Naive thymus-derived CD4-positive, alpha-beta T cell (primary cell): ENCODE results near the gene ETDC. TPM values are rescaled to one million over a fixed set of nuclear protein-coding genes. Genes with fewer than 3 reads are reported as not detected.
"Not testable (repeated sequence)": the region's sequence is repeated elsewhere in the genome, so short reads cannot be mapped to it uniquely, and the experiment has no call there.

Experiments
- ATAC-seq: fragments of 150-1000 bp; cut with Tn5 transposase; 2 replicates; pipeline ENCODE4 v1.10.0; 2021; ENCODE audit warnings: mild to moderate bottlenecking, moderate library complexity
- CTCF ChIA-PET: fragments of 350-600 bp; sonication (Branson Sonifier 250); formaldehyde crosslinking; loops from one replicate; lab custom pipeline; 2021; ENCODE audit warnings: antibody characterized with exemption; lab: Charles Lee
- POLR2A ChIA-PET: fragments of 350-600 bp; sonication (Branson Sonifier 250); formaldehyde crosslinking; loops from one replicate; lab custom pipeline; 2021; ENCODE audit warnings: antibody characterized with exemption, inconsistent platforms; lab: Charles Lee
- DNase-seq, 9 donors: peaks; one replicate each; pipeline versions ENCODE4 v3.0.0 to v3.0.0-alpha.2; 2020 to 2022; ENCODE audit warnings: mixed read lengths in 1 of 9
- H3K27ac ChIP-seq: one replicate; pipeline ENCODE4 v1.7.0; 2013; ENCODE audit warnings: mild to moderate bottlenecking, low read depth, low read length, moderate library complexity
- H3K27me3 ChIP-seq, 2 donors: one replicate each; pipeline ENCODE4 v1.7.0; 2013; ENCODE audit warnings: low read length in 2 of 2, mild to moderate bottlenecking in 2 of 2, moderate library complexity in 2 of 2; ENCODE audit not compliant: control insufficient read depth in 2 of 2, insufficient read depth in 2 of 2
- H3K36me3 ChIP-seq, 3 experiments: 1 replicate in 2 of 3; 2 replicates in 1 of 3; pipeline ENCODE4 v1.7.0; 2013; ENCODE audit warnings: low read length in 3 of 3, mild to moderate bottlenecking in 3 of 3, moderate library complexity in 1 of 3; ENCODE audit not compliant: insufficient read depth in 3 of 3, control insufficient read depth in 2 of 3
- H3K4me1 ChIP-seq, 2 donors: one replicate each; pipeline ENCODE4 v1.7.0; 2013; ENCODE audit warnings: low read length in 2 of 2, mild to moderate bottlenecking in 2 of 2, moderate library complexity in 1 of 2; ENCODE audit not compliant: control insufficient read depth in 2 of 2, insufficient read depth in 2 of 2
- H3K4me3 ChIP-seq: 2 replicates; pipeline ENCODE4 v1.7.0; 2013; ENCODE audit warnings: mild to moderate bottlenecking, low read length
- H3K9me3 ChIP-seq, 3 experiments: 1 replicate in 2 of 3; 2 replicates in 1 of 3; pipeline ENCODE4 v1.7.0; 2013; ENCODE audit warnings: low read length in 3 of 3; ENCODE audit not compliant: control insufficient read depth in 2 of 3
- H3K27ac Mint-ChIP-seq, 9 donors: one replicate each; pipeline ENCODE4 v1.8.0; 2020 to 2022; ENCODE audit warnings: mixed read lengths in 9 of 9, mild to moderate bottlenecking in 8 of 9, moderate library complexity in 5 of 9, inconsistent platforms in 2 of 9
- H3K27me3 Mint-ChIP-seq, 5 donors: one replicate each; pipeline ENCODE4 v1.8.0; 2021 to 2022; ENCODE audit warnings: mixed read lengths in 5 of 5, mild to moderate bottlenecking in 1 of 5
- H3K36me3 Mint-ChIP-seq, 5 donors: one replicate each; pipeline ENCODE4 v1.8.0; 2020 to 2022; ENCODE audit warnings: mixed read lengths in 5 of 5, mild to moderate bottlenecking in 3 of 5, inconsistent platforms in 1 of 5
- H3K4me1 Mint-ChIP-seq, 7 donors: one replicate each; pipeline ENCODE4 v1.8.0; 2020 to 2022; ENCODE audit warnings: mixed read lengths in 7 of 7, mild to moderate bottlenecking in 3 of 7, inconsistent platforms in 1 of 7
- H3K4me3 Mint-ChIP-seq, 10 donors: one replicate each; pipeline ENCODE4 v1.8.0; 2020 to 2022; ENCODE audit warnings: mild to moderate bottlenecking in 10 of 10, mixed read lengths in 10 of 10, moderate library complexity in 6 of 10, inconsistent platforms in 2 of 10
- H3K9me3 Mint-ChIP-seq, 11 donors: one replicate each; pipeline ENCODE4 v1.8.0; 2020 to 2022; ENCODE audit warnings: mixed read lengths in 11 of 11, mild to moderate bottlenecking in 4 of 11, inconsistent platforms in 1 of 11, moderate library complexity in 1 of 11
- intact Hi-C, 2 donors: fragments of 100-400 bp; cut with micrococcal nuclease; formaldehyde crosslinking; loops; one replicate each; pipeline ENCODE4 v1.15.1; 2023
- polyA plus RNA-seq, 2 donors: library from polyadenylated mRNA; unstranded; fragments of 300-500 nt; fragmentation: Illumina TruSeq; gene quantifications; one replicate each; pipeline ENCODE4 v1.2.3, GENCODE V29; 2021
- total RNA-seq, 6 experiments: library from RNA in 5 of 6; stranded (reverse) in 5 of 6; gene quantifications; 1 replicate in 5 of 6; 2 replicates in 1 of 6; pipeline ENCODE4 v1.2.3 and lab custom pipeline; 2021 to 2026

Gene ETDC
- total and polyA plus RNA-seq, 7 experiments from 2014 or later, result not detected

- Histone ChIP-seq H3K4me1 (no peaks in the 10 kb centered on the region), H3K36me3 (no peaks in the 10 kb centered on the region), H3K27me3 (no peaks in the 10 kb centered on the region), H3K9me3 (peaks cover 0 to 5% (median 0%) of the 10 kb centered on the region in 3 experiments), H3K4me3 (no peak overlapping the region), H3K27ac (no peak overlapping the region)
- Mint-ChIP-seq H3K27me3 (no peaks in the 10 kb centered on the region), H3K4me1 (peaks cover 0 to 4% (median 0%) of the 10 kb centered on the region in 7 donors), H3K9me3 (peaks cover 2 to 66% (median 14%) of the 10 kb centered on the region in 11 donors), H3K36me3 (peaks cover 4 to 36% (median 21%) of the 10 kb centered on the region in 5 donors), H3K27ac (no peak overlapping the region), H3K4me3 (no peak overlapping the region)
- DNase-seq, result no peak
- CTCF ChIA-PET, result no interaction called here
- intact Hi-C loops, result no loop called here
- ATAC-seq, result no peak
- POLR2A ChIA-PET, result no interaction called here
Measured at GRCh38 chrX:135315864-135316263, 6.6 kb downstream of the ETDC start.

- ATAC-seq, result no peak
- Mint-ChIP-seq H3K27ac (no peak overlapping the region), H3K36me3 (peaks cover 4 to 70% (median 51%) of the 10 kb centered on the region in 5 donors), H3K4me1 (peaks cover 0 to 6% (median 0%) of the 10 kb centered on the region in 7 donors), H3K27me3 (no peaks in the 10 kb centered on the region), H3K9me3 (peaks cover 0 to 53% (median 19%) of the 10 kb centered on the region in 11 donors), H3K4me3 (no peak overlapping the region)
- Histone ChIP-seq H3K4me3 (no peak overlapping the region), H3K9me3 (peaks cover 0 to 5% (median 0%) of the 10 kb centered on the region in 3 experiments), H3K4me1 (no peaks in the 10 kb centered on the region), H3K27ac (no peak overlapping the region), H3K27me3 (no peaks in the 10 kb centered on the region), H3K36me3 (peaks cover 0 to 3% (median 0%) of the 10 kb centered on the region in 3 experiments)
- intact Hi-C loops, result no loop called here
- CTCF ChIA-PET, result no interaction called here
- DNase-seq, result no peak
- POLR2A ChIA-PET, result no interaction called here
Measured at GRCh38 chrX:135324463-135324862, 15.2 kb downstream of the ETDC start.

- H3K9me3 Mint-ChIP-seq, result peaks cover 0 to 51% (median 19%) of the 10 kb centered on the region in 11 donors
- POLR2A ChIA-PET, DNase-seq, CTCF ChIA-PET, H3K36me3 ChIP-seq, H3K27me3 ChIP-seq, H3K4me1 ChIP-seq, intact Hi-C loops, H3K9me3 ChIP-seq, H3K27ac ChIP-seq, H3K27ac Mint-ChIP-seq, H3K27me3 Mint-ChIP-seq, H3K4me3 ChIP-seq, ATAC-seq, H3K4me3 Mint-ChIP-seq: not testable (repeated sequence)
- peaks cover 0 to 12% (median 0%) of the 10 kb centered on the region in 7 donors for H3K4me1 Mint-ChIP-seq
- H3K36me3 Mint-ChIP-seq, result peaks cover 4 to 73% (median 56%) of the 10 kb centered on the region in 5 donors
Measured at GRCh38 chrX:135325036-135325818, 15.9 kb downstream of the ETDC start.

DNA sequence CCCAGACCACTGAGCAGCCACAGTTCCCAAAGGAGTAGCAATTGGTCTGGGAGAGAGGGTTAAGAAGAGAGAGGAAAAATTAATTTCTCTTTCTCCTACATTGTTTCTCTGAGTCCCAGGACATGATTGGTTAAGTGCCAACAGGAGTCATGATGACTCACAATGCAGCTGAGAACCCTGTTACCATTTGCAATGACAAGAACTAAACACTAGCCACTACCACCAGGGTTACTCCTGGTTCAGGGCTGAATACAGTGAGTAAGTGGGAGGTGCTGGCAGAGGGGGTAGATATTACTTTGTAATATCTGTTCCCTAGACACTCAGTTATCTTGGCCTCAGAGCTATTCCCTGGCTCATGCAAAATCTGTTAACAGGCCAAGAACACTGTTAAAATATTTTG lies 18.0 kb downstream of the ETDC start:
- Histone ChIP-seq H3K27me3 (no peaks in the 10 kb centered on the region), H3K4me1 (no peaks in the 10 kb centered on the region), H3K9me3 (no peaks in the 10 kb centered on the region), H3K36me3 (peaks cover 0 to 4% (median 0%) of the 10 kb centered on the region in 3 experiments), H3K4me3 (no peak overlapping the region), H3K27ac (no peak overlapping the region)
- H3K4me1 Mint-ChIP-seq, result peaks cover 0 to 24% (median 10%) of the 10 kb centered on the region in 7 donors
- POLR2A ChIA-PET, result no interaction called here
- H3K27me3 Mint-ChIP-seq, result no peaks in the 10 kb centered on the region
- H3K36me3 Mint-ChIP-seq, result peaks cover 4 to 67% (median 51%) of the 10 kb centered on the region in 5 donors
- intact Hi-C loops, result no loop called here
- DNase-seq, result no peak
- H3K27ac Mint-ChIP-seq, result no peak overlapping the region
- no peak overlapping the region for H3K4me3 Mint-ChIP-seq
- no peak for ATAC-seq
- peaks cover 0 to 31% (median 7%) of the 10 kb centered on the region in 11 donors for H3K9me3 Mint-ChIP-seq
- CTCF ChIA-PET, result no interaction called here

DNA sequence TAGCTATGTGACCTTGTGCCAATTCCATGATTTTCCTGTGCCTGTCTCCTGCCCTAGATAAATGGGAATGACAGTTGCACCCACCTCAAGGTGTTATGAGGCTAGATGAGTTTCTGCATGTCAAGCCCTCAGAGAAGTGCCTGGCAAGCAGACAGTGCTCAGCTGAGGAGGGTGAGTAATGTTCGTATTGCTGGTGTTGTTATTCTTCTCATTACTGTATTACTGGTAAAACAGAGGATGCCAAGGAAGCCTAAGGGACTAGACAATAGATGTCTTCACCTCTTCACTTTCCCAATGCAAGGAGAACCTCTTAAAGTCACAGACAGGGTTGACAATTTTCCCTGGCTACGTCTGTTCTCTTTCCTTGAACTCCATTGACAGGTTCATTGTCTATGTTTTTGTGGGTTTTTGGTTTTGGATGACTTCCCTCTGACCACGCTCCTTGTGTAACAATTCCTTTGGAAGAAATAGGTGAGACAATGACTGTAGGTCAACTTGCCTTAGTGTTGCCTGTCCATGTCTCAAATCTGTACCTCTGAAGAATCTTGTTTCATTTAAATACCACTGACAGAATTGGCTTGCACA lies 19.2 kb downstream of the ETDC start:
- H3K9me3 Mint-ChIP-seq, result peaks cover 0 to 19% (median 4%) of the 10 kb centered on the region in 11 donors
- Histone ChIP-seq H3K36me3 (peaks cover 0 to 4% (median 0%) of the 10 kb centered on the region in 3 experiments), H3K9me3 (no peaks in the 10 kb centered on the region), H3K4me3 (no peak overlapping the region), H3K27me3 (no peaks in the 10 kb centered on the region), H3K4me1 (no peaks in the 10 kb centered on the region), H3K27ac (no peak overlapping the region)
- no peaks in the 10 kb centered on the region for H3K27me3 Mint-ChIP-seq
- CTCF ChIA-PET, result no interaction called here
- DNase-seq, result no peak
- peaks cover 0 to 37% (median 22%) of the 10 kb centered on the region in 7 donors for H3K4me1 Mint-ChIP-seq
- no peak overlapping the region for H3K4me3 Mint-ChIP-seq
- POLR2A ChIA-PET, result no interaction called here
- no peak for ATAC-seq
- peaks cover 4 to 67% (median 56%) of the 10 kb centered on the region in 5 donors for H3K36me3 Mint-ChIP-seq
- intact Hi-C loops, result no loop called here
- no peak overlapping the region for H3K27ac Mint-ChIP-seq

DNA sequence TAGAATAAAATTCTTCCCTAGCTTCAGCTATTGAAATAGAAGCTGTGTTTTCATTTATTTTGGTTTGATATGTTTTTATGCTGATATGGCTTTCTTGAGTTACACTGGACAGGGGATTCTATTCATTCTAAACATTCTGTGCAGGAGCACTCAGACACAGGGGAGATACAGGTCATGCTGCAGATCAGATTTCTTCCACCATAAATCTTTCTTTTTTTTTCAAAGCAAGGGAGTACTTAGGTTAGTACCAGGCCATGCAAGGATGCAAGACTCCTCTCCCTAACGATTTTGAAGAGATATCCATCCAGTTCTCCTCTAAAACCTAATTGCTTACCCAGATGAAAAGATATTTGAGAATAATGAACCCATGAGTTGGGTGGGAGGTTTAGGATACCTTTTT lies 21.4 kb downstream of the ETDC start:
- no peak overlapping the region for H3K4me3 Mint-ChIP-seq
- H3K4me3 ChIP-seq, result no peak overlapping the region
- H3K9me3 ChIP-seq, result no peaks in the 10 kb centered on the region
- intact Hi-C loops, result no loop called here
- CTCF ChIA-PET, result no interaction called here
- H3K9me3 Mint-ChIP-seq, result peaks cover 0 to 6% (median 0%) of the 10 kb centered on the region in 11 donors
- POLR2A ChIA-PET, result no interaction called here
- no peak for DNase-seq
- H3K27me3 Mint-ChIP-seq, result no peaks in the 10 kb centered on the region
- no peaks in the 10 kb centered on the region for H3K4me1 ChIP-seq
- H3K4me1 Mint-ChIP-seq, result peaks cover 7 to 54% (median 28%) of the 10 kb centered on the region in 7 donors
- peaks cover 4 to 64% (median 55%) of the 10 kb centered on the region in 5 donors for H3K36me3 Mint-ChIP-seq
- peaks cover 0 to 4% (median 0%) of the 10 kb centered on the region in 3 experiments for H3K36me3 ChIP-seq
- no peak overlapping the region for H3K27ac ChIP-seq
- no peak overlapping the region for H3K27ac Mint-ChIP-seq
- no peak for ATAC-seq
- H3K27me3 ChIP-seq, result no peaks in the 10 kb centered on the region
